Stomach (tissue), 9 donors: Measurements from ENCODE around the gene MGAT5. TPM values are rescaled to one million over a fixed set of nuclear protein-coding genes. Genes with fewer than 3 reads are reported as not detected.
A peak's percentile ranks its signal among the peaks of the same experiment; 100 is the strongest.

ENCODE experiments used
- DNase-seq, 2 donors: peaks; one replicate each; pipeline versions ENCODE4 v3.0.0 to v3.0.0-alpha.2; 2013 to 2019
- H3K27ac ChIP-seq, 5 donors: fragments of 200-600 bp in 4 of 5; sonication (generic) in 4 of 5; one replicate each; pipeline ENCODE4 v1.5.1; 2013 to 2019; ENCODE audit warnings: mild to moderate bottlenecking in 1 of 5, moderate library complexity in 1 of 5
- H3K27me3 ChIP-seq, 3 donors: fragments of 200-600 bp; sonication (generic); one replicate each; pipeline ENCODE4 v1.5.1; 2017 to 2019; ENCODE audit warnings: mixed run types in 1 of 3
- H3K36me3 ChIP-seq, 4 donors: fragments of 200-600 bp; sonication (generic); 1 replicate in 3 of 4; 2 replicates in 1 of 4; pipeline ENCODE4 v1.5.1; 2016 to 2019
- H3K4me1 ChIP-seq, 4 donors: fragments of 200-600 bp; sonication (generic); one replicate each; pipeline ENCODE4 v1.5.1; 2016 to 2019
- H3K4me3 ChIP-seq, 4 donors: fragments of 200-600 bp; sonication (generic) in 3 of 4; one replicate each; pipeline ENCODE4 v1.5.1; 2016 to 2019; ENCODE audit warnings: mild to moderate bottlenecking in 1 of 4
- H3K9me3 ChIP-seq, 4 donors: fragments of 200-600 bp; sonication (generic); one replicate each; pipeline ENCODE4 v1.5.1; 2016 to 2019
- EP300 ChIP-seq: sonication (generic); formaldehyde crosslinking; IDR thresholded peaks from one replicate; pipeline ENCODE4 v1.6.1; 2017; ENCODE audit warnings: antibody characterized with exemption
- POLR2A ChIP-seq, 4 donors: fragments of 450-650 bp; IDR thresholded peaks; one replicate each; pipeline ENCODE4 v1.6.1; 2016; ENCODE audit warnings: antibody characterized with exemption in 4 of 4, control low read depth in 2 of 4, mild to moderate bottlenecking in 1 of 4, moderate library complexity in 1 of 4
- POLR2AphosphoS5 ChIP-seq, 3 donors: sonication (generic); formaldehyde crosslinking; IDR thresholded peaks; one replicate each; pipeline ENCODE4 v1.6.1; 2016; ENCODE audit warnings: antibody characterized with exemption in 3 of 3
- WGBS, 5 donors: extraction: QIAGEN DNeasy Blood & Tissue Kit in 3 of 5; methylation state at CpG; one replicate each; pipeline versions ENCODE4 v1.1.5 to v1.1.7; 2013 to 2018; 5-methylcytosine and 5-hydroxymethylcytosine counted together
- intact Hi-C: fragments of 100-400 bp; cut with DNase I; formaldehyde crosslinking; loops from one replicate; pipeline ENCODE4 v1.15.1; 2023; ENCODE audit warnings: low total_unique reads
- polyA plus RNA-seq, 3 donors: library from polyadenylated mRNA; stranded (reverse); fragments of 200-250 nt; gene quantifications; one replicate each; pipeline ENCODE4 v1.2.3, GENCODE V29; 2013
- total RNA-seq, 5 donors: library from RNA; depleted of rRNA; stranded (reverse); fragments of >200 nt; gene quantifications; one replicate each; pipeline versions ENCODE4 v1.1.0 to v1.2.3, GENCODE V29; 2014 to 2016
- TF ChIP-seq, protein P1 (sequence below), 7 experiments: fragments of 450-650 bp in 4 of 7; fragments of 200-600 bp in 3 of 7; sonication (generic) in 3 of 7; IDR thresholded peaks; one replicate each; pipeline ENCODE4 v1.5.1; 2016 to 2019; ENCODE audit warnings: antibody characterized with exemption in 7 of 7, control low read depth in 2 of 7, mild to moderate bottlenecking in 1 of 7
- donor health status: healthy with polysubstance abuse.
- donor health status: Bipolar disorder and iron deficiency.
- donor health status: healthy.

Gene MGAT5
- total and polyA plus RNA-seq, 8 donors: 3.9 to 125 (median 46.0) TPM

DNA sequence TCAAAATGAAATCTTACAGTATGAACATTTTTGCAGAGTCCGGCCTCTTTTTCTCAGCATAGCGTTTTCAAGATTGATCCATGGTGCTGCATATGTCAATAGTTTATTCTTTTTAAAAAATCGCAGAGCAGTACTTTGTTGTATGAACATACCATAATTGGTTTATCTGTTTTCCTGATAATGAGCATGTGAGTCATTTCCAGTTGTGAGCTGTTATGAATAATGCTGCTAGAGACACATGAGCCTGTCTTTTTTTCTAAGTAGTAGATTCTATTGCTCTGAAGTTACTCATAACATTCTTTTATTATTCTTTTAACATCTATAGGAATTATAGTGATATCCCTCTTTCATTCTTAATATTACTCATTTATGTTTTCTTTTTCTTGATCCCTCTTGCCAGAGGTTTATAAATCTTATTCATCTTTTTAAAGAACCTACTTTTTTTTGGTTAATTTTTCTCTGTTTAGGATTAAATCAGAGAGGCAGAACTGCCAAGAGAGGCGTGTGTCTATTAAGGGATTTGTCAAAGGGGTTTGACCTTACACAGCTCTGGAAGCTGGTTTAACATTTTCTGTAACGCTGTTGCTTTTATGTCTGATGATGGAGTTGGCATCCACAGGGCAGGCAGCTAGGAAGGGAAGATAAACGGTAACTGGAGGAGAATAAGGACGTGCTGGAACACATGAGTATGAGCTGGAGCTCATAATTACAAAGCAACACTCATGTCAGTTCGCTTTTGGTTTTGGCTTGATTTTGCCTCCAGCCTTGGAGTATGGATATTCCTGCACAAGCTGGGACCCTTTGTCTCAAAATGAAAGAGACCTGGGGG, 47.4 kb downstream of the MGAT5 start:
- 33 to 44% (median 38%) methylated on average over 8 of the region's 8 CpGs for WGBS, 5 donors
- no peaks in the 10 kb centered on the region for H3K36me3 ChIP-seq
- H3K4me1 ChIP-seq: peaks cover 14 to 29% (median 17%) of the 10 kb centered on the region in 4 donors
- DNase-seq: peak in 1 of 2 donors; percentile 32
- TF ChIP-seq POLR2AphosphoS5 (IDR thresholded peaks at IDR 0.05): no peak
- TF ChIP-seq POLR2A (IDR thresholded peaks at IDR 0.05): no peak
- TF ChIP-seq, protein P1, sequence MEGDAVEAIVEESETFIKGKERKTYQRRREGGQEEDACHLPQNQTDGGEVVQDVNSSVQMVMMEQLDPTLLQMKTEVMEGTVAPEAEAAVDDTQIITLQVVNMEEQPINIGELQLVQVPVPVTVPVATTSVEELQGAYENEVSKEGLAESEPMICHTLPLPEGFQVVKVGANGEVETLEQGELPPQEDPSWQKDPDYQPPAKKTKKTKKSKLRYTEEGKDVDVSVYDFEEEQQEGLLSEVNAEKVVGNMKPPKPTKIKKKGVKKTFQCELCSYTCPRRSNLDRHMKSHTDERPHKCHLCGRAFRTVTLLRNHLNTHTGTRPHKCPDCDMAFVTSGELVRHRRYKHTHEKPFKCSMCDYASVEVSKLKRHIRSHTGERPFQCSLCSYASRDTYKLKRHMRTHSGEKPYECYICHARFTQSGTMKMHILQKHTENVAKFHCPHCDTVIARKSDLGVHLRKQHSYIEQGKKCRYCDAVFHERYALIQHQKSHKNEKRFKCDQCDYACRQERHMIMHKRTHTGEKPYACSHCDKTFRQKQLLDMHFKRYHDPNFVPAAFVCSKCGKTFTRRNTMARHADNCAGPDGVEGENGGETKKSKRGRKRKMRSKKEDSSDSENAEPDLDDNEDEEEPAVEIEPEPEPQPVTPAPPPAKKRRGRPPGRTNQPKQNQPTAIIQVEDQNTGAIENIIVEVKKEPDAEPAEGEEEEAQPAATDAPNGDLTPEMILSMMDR (IDR thresholded peaks at IDR 0.05): no peak
- no peak for TF ChIP-seq EP300
- intact Hi-C loops: no loop called here
- H3K9me3 ChIP-seq: no peaks in the 10 kb centered on the region
- no peaks in the 10 kb centered on the region for H3K27me3 ChIP-seq
- H3K27ac ChIP-seq: peak overlapping the region in 3 of 5 donors; percentile 3 to 23 (median 5)
- H3K4me3 ChIP-seq: no peak overlapping the region

DNA sequence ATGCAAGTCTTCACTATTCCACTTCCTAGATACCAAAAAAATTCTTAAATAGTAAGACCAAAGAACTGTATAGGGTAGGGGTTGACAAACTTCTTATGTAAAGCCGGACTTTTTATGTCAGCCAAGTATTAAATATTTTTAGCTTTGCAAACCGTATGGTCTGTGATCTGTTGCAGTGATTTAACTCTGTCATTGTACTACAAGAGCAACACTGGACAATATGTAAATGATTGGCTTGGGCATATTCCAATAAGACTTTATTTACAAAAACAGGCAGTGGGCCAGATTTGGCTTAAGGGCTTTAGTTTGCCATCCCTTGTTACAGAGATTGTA, 48.0 kb downstream of the MGAT5 start:
- Histone ChIP-seq H3K4me3 (no peak overlapping the region), H3K27me3 (no peaks in the 10 kb centered on the region), H3K36me3 (no peaks in the 10 kb centered on the region), H3K27ac (peak overlapping the region in 1 of 5 donors; percentile 3), H3K9me3 (no peaks in the 10 kb centered on the region), H3K4me1 (peaks cover 14 to 33% (median 17%) of the 10 kb centered on the region in 4 donors)
- DNase-seq: no peak
- TF ChIP-seq POLR2AphosphoS5 (IDR thresholded peaks at IDR 0.05) (no peak), EP300 (no peak), POLR2A (IDR thresholded peaks at IDR 0.05) (no peak)
- TF ChIP-seq, protein P1 (IDR thresholded peaks at IDR 0.05): no peak
- WGBS, 5 donors: 23 to 41% (median 39%) methylated on average over 2 of the region's 2 CpGs
- intact Hi-C loops: no loop called here

DNA sequence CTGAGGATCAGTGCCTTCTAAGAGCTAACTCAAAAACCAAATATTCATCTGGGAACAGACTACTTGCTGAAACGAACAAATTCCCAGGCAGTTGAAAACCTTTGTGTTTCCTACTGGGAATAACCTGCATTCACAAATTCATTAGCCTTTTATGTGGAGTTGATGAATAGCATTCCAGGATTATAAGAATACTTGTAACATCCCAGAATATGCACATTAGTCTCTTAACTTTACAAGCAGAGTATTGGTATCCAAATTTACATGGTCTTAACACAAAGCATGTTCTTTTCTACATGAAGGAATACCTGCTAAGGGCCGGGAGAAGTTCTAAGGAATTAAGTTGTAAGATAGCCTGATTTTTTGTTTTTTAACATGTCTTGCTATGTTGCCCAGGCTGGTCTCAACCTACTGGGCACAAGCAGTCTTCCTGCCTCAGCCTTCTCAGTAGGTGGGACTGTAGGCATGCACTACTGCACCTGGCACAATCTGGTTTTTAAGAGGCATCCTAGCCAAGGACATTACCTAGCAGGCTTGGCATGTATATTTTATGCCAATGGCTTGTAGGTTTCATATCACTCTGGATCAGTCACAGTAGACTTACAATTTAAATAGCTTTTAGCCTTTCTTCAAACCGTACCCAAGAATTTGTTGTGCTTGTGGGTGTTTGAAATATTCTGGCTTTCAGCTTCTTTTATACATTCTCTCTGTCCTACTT, 50.7 kb downstream of the MGAT5 start:
- Histone ChIP-seq H3K27ac (no peak overlapping the region), H3K4me3 (no peak overlapping the region)
- TF ChIP-seq POLR2A (IDR thresholded peaks at IDR 0.05): no peak
- no peak for TF ChIP-seq POLR2AphosphoS5 (IDR thresholded peaks at IDR 0.05)
- TF ChIP-seq, protein P1 (IDR thresholded peaks at IDR 0.05): no peak
- TF ChIP-seq EP300: no peak

DNA sequence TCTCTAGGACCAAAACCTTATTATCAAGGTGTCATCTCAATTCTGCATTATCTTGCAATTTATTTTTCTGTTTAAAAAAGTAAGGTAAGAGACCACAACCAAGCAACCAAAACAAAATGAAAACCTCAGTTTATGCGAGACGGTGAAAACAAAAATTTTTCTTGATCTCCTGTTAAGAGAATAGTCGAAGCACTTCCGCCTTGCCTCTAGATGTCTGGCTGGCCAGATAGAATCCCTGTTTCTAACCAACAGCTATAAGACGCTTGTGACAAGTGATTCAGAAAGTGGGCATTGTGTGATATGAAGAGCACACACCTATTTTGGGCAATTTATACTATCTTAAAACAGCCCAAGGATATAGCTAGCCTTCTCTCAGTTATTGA, 51.2 kb downstream of the MGAT5 start:
- Histone ChIP-seq H3K4me3 (no peak overlapping the region), H3K36me3 (no peaks in the 10 kb centered on the region), H3K27me3 (no peaks in the 10 kb centered on the region), H3K27ac (no peak overlapping the region), H3K4me1 (peaks cover 14 to 43% (median 17%) of the 10 kb centered on the region in 4 donors), H3K9me3 (no peaks in the 10 kb centered on the region)
- TF ChIP-seq POLR2AphosphoS5 (IDR thresholded peaks at IDR 0.05) (no peak), POLR2A (IDR thresholded peaks at IDR 0.05) (no peak), EP300 (no peak)
- TF ChIP-seq, protein P1 (IDR thresholded peaks at IDR 0.05): no peak
- WGBS, 5 donors: 88 to 95% (median 93%) methylated on average over 5 of the region's 5 CpGs
- intact Hi-C loops: no loop called here
- no peak for DNase-seq

More for the DNA sequence above, 50.7 kb downstream of the MGAT5 start:
- peaks cover 14 to 41% (median 17%) of the 10 kb centered on the region in 4 donors for H3K4me1 ChIP-seq
- DNase-seq: no peak
- H3K9me3 ChIP-seq: no peaks in the 10 kb centered on the region
- intact Hi-C loops: no loop called here
- 56 to 87% (median 64%) methylated on average over 3 of the region's 3 CpGs for WGBS, 5 donors
- no peaks in the 10 kb centered on the region for H3K27me3 ChIP-seq
- H3K36me3 ChIP-seq: no peaks in the 10 kb centered on the region
